Natural killer cell treated with Interleukin-12 subunit alpha and Interleukin-12 subunit beta and Interleukin-15 and Interleukin-18, amount 100 ng/mL, for 72 hours (primary cell): Measurements from ENCODE around the gene MTMR12. TPM values are rescaled to one million over a fixed set of nuclear protein-coding genes. Genes with fewer than 3 reads are reported as not detected.

ENCODE experiments used
- ATAC-seq, 2 donors: fragments of 150-1000 bp; cut with Tn5 transposase in 1 of 2; sonication (Bioruptor Pico), chemical (Tn5 transposase) in 1 of 2; 2 replicates each; pipeline ENCODE4 v1.10.0; 2021
- DNase-seq: peaks from one replicate; pipeline ENCODE4 v3.0.0; 2022; ENCODE audit warnings: low spot score
- H3K27ac Mint-ChIP-seq, 2 donors: 1 replicate in 1 of 2; 2 replicates in 1 of 2; pipeline ENCODE4 v1.8.0; 2022; ENCODE audit warnings: mixed read lengths in 2 of 2, mild to moderate bottlenecking in 1 of 2, moderate library complexity in 1 of 2
- H3K27me3 Mint-ChIP-seq, 2 donors: 1 replicate in 1 of 2; 2 replicates in 1 of 2; pipeline ENCODE4 v1.8.0; 2022; ENCODE audit warnings: mixed read lengths in 2 of 2
- H3K36me3 Mint-ChIP-seq: one replicate; pipeline ENCODE4 v1.8.0; 2022; ENCODE audit warnings: mixed read lengths
- H3K4me1 Mint-ChIP-seq, 2 donors: 1 replicate in 1 of 2; 2 replicates in 1 of 2; pipeline ENCODE4 v1.8.0; 2022; ENCODE audit warnings: low read depth in 2 of 2, mixed read lengths in 2 of 2, mild to moderate bottlenecking in 1 of 2
- H3K4me3 Mint-ChIP-seq: one replicate; pipeline ENCODE4 v1.8.0; 2022; ENCODE audit warnings: mixed read lengths
- H3K9me3 Mint-ChIP-seq: 2 replicates; pipeline ENCODE4 v1.8.0; 2022; ENCODE audit warnings: mixed read lengths
- total RNA-seq, 2 donors: library from RNA; stranded (reverse); gene quantifications; one replicate each; pipeline ENCODE4 v1.2.3, GENCODE V29; 2022

Gene MTMR12
- total RNA-seq, 2 donors from 2014 or later: 28.8 to 31.9 TPM

DNA sequence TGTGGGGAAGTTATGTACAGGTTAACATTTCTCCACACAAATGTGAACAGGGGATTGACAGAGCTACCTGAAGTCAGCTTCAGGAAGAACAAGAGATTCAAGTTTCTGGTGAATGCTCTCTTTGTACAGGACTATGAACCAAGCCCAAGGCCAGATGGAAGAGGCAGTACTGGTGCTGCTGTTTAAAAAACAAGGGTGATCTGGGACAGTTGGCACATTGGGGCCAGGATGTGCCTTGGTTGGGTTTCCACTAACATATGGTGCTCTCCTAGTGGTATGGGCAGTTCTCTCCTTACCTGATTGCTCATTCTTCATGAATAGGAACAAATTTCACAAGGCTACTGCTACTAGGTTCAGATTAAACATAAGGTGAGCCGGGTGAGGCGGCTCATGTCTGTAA lies 40.0 kb downstream of the MTMR12 start:
- Mint-ChIP-seq H3K27ac (peak overlapping the region in 1 of 2 donors; percentile 52), H3K36me3 (peaks cover 10% of the 10 kb centered on the region), H3K4me1 (peaks cover 18 to 22% of the 10 kb centered on the region in 2 donors), H3K4me3 (no peak overlapping the region), H3K9me3 (no peaks in the 10 kb centered on the region), H3K27me3 (no peaks in the 10 kb centered on the region)
- no peak for ATAC-seq
- no peak for DNase-seq

DNA sequence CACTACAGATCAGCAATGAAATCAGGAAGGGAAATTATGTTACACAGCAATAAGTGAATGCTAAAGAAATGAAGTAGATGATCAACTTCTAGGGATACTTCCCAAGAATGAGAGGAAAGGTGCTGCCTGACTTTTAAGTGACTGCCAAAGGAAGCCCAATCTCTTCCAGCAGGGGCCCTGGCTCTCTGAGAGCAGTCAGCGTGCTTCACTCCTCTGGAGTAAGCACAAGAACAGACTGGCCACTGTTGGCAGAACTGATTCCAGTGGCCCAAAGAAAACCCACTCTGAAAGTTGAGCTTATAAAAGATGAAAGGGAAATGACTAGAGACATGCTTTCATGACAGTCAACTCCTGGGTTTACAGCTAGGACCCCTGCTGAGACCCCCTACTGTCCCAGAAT lies 41.8 kb downstream of the MTMR12 start:
- H3K27ac Mint-ChIP-seq: no peak overlapping the region

DNA sequence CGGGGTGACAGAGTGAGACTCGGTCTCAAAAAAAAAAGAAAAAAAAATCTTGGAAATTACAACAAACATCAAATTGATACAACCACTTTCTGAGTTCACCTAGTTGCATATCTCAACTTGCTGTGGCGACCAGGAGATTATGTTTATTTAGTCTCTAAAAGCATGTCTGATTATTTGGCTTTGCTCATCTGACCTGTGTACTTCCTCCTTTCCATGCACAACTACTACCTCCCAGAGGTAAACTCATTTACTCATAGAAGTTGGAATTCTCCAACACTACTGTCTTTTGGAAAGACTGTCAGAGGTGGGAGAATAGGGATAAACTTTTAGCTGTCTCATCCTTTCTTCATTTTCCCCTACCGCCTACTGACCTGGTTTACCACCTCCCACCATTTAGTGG lies 42.6 kb downstream of the MTMR12 start:
- DNase-seq (no peak), ATAC-seq (no peak)
- H3K4me1 Mint-ChIP-seq: peaks cover 0 to 8% of the 10 kb centered on the region in 2 donors
- peaks cover 6% of the 10 kb centered on the region for H3K36me3 Mint-ChIP-seq
- no peak overlapping the region for H3K27ac Mint-ChIP-seq
- no peaks in the 10 kb centered on the region for H3K9me3 Mint-ChIP-seq
- H3K27me3 Mint-ChIP-seq: no peaks in the 10 kb centered on the region
- no peak overlapping the region for H3K4me3 Mint-ChIP-seq

More for the DNA sequence above, 41.8 kb downstream of the MTMR12 start:
- Mint-ChIP-seq H3K36me3 (peaks cover 10% of the 10 kb centered on the region), H3K4me3 (no peak overlapping the region), H3K4me1 (peaks cover 4 to 11% of the 10 kb centered on the region in 2 donors), H3K27me3 (no peaks in the 10 kb centered on the region), H3K9me3 (no peaks in the 10 kb centered on the region)
- ATAC-seq: no peak
- DNase-seq: no peak

DNA sequence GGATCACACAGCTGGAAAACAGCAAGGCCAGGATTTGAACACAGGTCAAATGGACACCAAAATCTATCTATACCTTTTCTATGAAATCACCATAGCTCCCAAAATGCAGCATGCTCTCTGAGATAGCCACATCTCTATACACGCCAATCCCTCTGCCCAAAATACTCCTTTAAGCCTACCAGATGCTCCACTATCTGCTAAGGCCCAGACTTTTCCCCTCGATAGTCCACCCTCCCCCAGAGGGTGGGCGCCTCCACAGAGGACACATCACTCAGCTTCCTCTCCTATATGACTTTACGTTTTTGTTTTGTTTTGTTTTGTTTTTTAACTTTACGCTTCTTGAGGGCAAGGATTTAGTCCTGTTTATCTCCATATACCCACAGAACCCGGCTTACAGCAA lies 46.8 kb downstream of the MTMR12 start:
- Mint-ChIP-seq H3K4me3 (no peak overlapping the region), H3K27ac (peak overlapping the region in 1 of 2 donors; percentile 16), H3K27me3 (no peaks in the 10 kb centered on the region), H3K9me3 (no peaks in the 10 kb centered on the region), H3K36me3 (peaks cover 25% of the 10 kb centered on the region), H3K4me1 (peaks cover 8 to 10% of the 10 kb centered on the region in 2 donors)
- DNase-seq (no peak), ATAC-seq (no peak)

DNA sequence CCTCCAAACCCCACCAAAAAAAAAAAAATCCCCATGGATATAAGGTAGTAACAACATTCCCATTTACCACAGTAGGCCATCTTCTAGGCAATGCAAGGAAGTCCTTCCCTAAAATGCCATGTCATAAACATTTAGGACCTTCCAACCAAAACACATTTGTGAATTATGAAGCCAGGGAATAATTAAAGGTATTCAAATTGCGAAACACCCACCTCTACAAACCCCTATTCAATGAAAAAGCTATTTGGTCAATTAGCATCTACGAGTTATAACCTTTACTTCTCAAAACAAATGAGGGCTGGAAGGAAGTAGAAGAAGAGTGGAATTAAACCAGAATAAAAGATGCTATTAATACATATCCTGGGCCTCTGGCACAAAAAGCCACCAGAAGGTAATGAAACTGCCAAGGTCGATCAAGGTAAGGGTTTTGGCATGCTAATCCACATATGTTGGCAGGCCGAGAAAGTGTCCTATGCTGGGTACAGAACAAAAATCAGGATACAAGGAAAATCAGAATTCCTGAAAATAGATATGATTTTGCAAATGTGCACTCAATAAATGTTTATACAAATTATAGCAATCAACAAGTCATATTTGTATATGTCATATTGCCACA lies 47.7 kb downstream of the MTMR12 start:
- peaks cover 10 to 17% of the 10 kb centered on the region in 2 donors for H3K4me1 Mint-ChIP-seq
- H3K9me3 Mint-ChIP-seq: no peaks in the 10 kb centered on the region
- H3K27ac Mint-ChIP-seq: no peak overlapping the region
- H3K27me3 Mint-ChIP-seq: no peaks in the 10 kb centered on the region
- ATAC-seq (no peak), DNase-seq (no peak)
- peaks cover 25% of the 10 kb centered on the region for H3K36me3 Mint-ChIP-seq
- H3K4me3 Mint-ChIP-seq: no peak overlapping the region

DNA sequence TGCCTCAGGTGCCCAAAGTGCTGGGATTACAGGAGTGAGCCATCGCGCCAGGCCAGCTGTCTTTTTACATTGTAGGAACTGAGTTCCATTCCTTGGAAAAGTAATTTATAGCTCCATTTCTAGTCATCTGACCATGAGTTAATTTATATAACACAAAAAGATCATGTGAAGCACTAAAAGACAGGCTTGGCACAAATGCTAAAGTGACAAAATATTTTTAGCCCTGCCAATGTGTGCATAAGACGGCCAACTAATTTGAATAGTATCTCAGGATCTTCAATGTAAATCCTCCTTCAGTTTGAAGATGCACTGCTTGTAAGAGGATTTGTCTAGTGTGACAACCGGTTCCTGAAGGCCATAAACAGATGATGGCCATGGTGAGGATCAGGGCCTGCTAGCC lies 49.1 kb downstream of the MTMR12 start:
- Mint-ChIP-seq H3K27ac (no peak overlapping the region), H3K36me3 (peaks cover 30% of the 10 kb centered on the region), H3K27me3 (no peaks in the 10 kb centered on the region), H3K4me1 (peaks cover 10 to 26% of the 10 kb centered on the region in 2 donors), H3K4me3 (no peak overlapping the region), H3K9me3 (no peaks in the 10 kb centered on the region)
- DNase-seq (no peak), ATAC-seq (no peak)

DNA sequence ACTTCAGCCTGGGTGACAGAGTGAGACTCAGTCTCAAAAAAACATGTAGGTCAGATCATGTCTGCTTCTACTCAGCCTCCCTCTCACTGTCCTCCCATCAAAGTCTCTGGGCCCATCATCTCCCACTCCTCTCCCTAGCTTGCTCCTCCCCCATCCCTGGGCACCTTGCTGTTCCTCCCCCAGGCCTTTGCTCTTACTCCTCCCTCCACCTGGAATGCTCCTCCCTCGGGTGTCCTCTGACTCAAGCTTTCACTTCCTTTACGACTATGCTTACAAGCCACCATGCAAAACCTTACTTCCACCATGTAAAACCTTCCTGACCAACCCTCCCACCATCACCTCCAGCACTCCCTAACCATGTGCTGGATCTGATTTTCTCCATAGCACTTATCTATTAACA lies 51.5 kb downstream of the MTMR12 start:
- DNase-seq (no peak), ATAC-seq (peak; percentile 78 to 86)
- peaks cover 38% of the 10 kb centered on the region for H3K36me3 Mint-ChIP-seq

DNA sequence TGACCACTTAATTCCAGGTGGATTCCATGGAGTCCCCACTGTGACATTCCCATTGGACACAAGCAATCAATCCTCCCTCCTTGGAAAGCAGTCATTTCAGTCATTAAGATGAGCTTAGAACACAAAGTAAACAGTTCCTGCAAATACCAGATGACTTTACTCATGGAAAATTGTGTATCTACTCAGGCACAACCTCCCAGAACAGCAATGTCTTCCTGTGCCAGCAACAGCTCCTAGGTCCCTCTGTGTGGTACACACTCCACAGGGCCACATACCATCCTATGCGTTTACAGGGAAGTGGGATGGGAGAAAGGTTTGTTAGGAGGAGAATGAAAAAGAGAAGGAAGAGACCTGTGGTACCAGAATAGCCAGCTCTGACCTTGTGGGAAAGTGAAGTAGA lies 53.7 kb downstream of the MTMR12 start:
- H3K27ac Mint-ChIP-seq: peak overlapping the region; percentile 23 to 47
- H3K27me3 Mint-ChIP-seq: no peaks in the 10 kb centered on the region
- H3K4me3 Mint-ChIP-seq: no peak overlapping the region
- H3K9me3 Mint-ChIP-seq: no peaks in the 10 kb centered on the region
- peaks cover 37% of the 10 kb centered on the region for H3K36me3 Mint-ChIP-seq
- DNase-seq: no peak
- no peak for ATAC-seq
- H3K4me1 Mint-ChIP-seq: peaks cover 10 to 28% of the 10 kb centered on the region in 2 donors

More for the DNA sequence above, 51.5 kb downstream of the MTMR12 start:
- Mint-ChIP-seq H3K4me1 (peaks cover 10 to 28% of the 10 kb centered on the region in 2 donors), H3K27ac (peak overlapping the region; percentile 61 to 81), H3K9me3 (no peaks in the 10 kb centered on the region), H3K4me3 (peak overlapping the region; percentile 59), H3K27me3 (no peaks in the 10 kb centered on the region)

DNA sequence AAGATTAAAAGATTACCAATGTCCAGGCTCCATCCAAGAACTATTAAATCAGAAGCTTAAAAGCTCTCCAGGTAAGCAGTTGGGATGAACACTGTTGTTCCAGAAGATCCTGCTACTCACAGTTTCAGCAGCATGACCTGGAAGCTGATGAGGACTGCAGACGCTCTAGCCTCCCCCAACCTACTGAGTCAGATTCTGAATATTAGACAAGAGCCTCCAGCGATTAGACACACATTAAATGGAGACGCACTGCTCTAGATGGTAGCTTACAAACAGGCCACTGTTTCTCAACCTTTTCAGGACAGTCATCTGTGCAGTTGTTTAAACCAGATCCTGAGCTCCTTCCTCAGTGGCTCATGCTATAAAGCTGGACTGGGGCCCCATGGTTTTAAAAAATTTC lies 54.3 kb downstream of the MTMR12 start:
- peaks cover 10 to 28% of the 10 kb centered on the region in 2 donors for H3K4me1 Mint-ChIP-seq
- H3K27me3 Mint-ChIP-seq: no peaks in the 10 kb centered on the region
- H3K36me3 Mint-ChIP-seq: peaks cover 37% of the 10 kb centered on the region
- no peaks in the 10 kb centered on the region for H3K9me3 Mint-ChIP-seq
- no peak for ATAC-seq
- no peak overlapping the region for H3K4me3 Mint-ChIP-seq
- peak overlapping the region; percentile 23 to 47 for H3K27ac Mint-ChIP-seq
- no peak for DNase-seq

DNA sequence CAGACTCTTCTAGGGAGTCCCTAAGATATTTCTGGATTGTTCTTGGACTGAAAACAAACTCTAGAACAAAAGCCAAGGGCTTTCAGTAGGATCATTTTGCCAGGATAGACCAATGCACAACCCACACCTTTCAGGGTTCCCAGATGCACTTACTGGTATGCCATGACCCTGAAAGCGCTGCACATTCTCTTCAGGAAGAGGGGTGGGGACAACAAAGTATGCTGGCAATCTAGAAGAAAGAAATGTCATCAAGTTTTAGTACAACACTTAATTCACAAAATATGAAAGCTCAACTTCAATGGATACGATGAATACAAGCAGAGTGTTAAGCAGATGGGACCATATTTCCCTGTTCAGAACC lies 57.2 kb downstream of the MTMR12 start:
- H3K4me1 Mint-ChIP-seq: peaks cover 0 to 20% of the 10 kb centered on the region in 2 donors
- ATAC-seq: no peak
- no peaks in the 10 kb centered on the region for H3K27me3 Mint-ChIP-seq
- no peak overlapping the region for H3K27ac Mint-ChIP-seq
- H3K36me3 Mint-ChIP-seq: peaks cover 28% of the 10 kb centered on the region
- no peaks in the 10 kb centered on the region for H3K9me3 Mint-ChIP-seq
- DNase-seq: no peak
- H3K4me3 Mint-ChIP-seq: no peak overlapping the region

DNA sequence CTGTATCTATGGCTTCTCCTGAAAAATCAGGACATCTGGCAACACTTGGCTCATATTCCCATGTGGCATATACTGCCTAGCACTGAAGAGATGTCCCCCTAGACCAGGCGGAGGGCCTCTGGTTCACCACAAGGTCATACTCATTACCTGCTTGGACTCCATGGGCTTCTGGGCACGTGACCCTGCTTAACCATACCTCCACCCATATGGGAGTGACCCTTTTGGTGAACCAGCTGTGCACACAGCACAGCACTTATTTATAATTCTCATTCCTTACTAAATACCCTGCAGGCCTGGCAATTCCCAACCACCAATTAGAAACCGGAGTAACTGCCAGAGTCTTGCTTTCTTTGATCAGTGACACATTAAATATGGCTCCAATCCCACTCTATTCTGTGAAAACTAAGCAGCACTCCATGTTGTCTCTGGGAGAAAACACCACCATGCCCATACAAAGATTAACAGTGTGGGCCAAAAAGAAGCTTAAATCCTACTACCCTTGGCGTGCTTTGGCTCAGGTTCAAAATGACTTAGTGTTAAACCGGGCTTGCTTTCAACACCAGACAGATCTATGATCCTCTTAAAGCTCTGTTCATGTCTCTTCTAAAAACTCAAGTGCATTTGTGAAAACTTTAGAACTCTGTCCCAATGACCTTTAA lies 57.7 kb downstream of the MTMR12 start:
- Mint-ChIP-seq H3K9me3 (no peaks in the 10 kb centered on the region), H3K4me3 (no peak overlapping the region), H3K27me3 (no peaks in the 10 kb centered on the region), H3K4me1 (peaks cover 0 to 15% of the 10 kb centered on the region in 2 donors), H3K36me3 (peaks cover 28% of the 10 kb centered on the region), H3K27ac (no peak overlapping the region)
- ATAC-seq (no peak), DNase-seq (no peak)

DNA sequence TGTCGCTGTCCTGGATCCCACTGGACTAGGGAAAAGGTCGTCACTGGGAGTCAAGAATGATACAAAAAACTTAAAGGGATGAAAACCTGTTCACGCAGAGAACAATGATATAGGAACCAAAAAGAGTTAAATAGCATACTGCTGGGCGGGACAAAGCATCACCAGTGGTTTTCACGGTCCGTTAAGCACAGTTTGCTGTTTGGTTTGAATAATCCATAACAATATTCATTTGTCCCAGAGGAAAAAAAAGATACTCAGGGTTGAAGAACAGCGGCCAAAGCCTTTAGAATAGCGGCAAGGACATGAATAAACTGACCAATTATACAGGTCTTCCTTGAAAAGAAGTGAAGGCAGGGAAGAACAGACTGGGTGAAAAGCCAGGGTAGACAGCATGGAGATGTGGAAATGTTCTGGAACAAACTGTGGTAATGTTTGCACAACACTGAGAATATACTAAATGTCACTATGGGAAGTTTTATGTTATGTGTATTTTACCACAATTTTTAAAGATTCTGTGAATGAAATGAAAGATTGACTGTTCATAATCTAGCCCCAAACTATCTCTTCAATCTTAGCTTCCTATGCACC lies 60.8 kb downstream of the MTMR12 start:
- DNase-seq: no peak
- Mint-ChIP-seq H3K4me1 (peaks cover 10 to 13% of the 10 kb centered on the region in 2 donors), H3K27me3 (no peaks in the 10 kb centered on the region), H3K4me3 (no peak overlapping the region), H3K36me3 (peaks cover 37% of the 10 kb centered on the region), H3K27ac (peak overlapping the region in 1 of 2 donors; percentile 34), H3K9me3 (no peaks in the 10 kb centered on the region)
- ATAC-seq: no peak

DNA sequence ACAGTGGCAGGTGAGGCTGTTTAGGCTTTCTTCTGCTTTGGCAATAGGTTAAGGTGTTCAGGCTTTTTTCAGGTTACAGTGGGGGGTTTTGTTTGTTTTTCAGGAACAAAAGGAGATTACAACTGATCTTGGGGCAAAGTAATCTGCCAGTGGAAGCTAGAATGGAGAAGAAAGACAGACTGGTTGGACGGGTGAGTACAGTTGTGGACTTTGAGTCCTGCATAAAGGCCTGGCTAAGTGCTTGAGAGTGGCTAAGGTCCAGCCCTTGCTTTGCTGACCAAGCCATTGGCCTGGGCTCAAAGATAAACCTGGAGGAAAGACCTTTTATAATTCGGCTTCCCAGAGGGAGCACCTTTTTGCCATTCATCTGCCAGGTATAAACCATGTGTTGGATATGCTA lies 63.1 kb downstream of the MTMR12 start:
- peak overlapping the region; percentile 26 to 28 for H3K27ac Mint-ChIP-seq
- peaks cover 11 to 13% of the 10 kb centered on the region in 2 donors for H3K4me1 Mint-ChIP-seq
- H3K36me3 Mint-ChIP-seq: peaks cover 35% of the 10 kb centered on the region
- DNase-seq (no peak), ATAC-seq (no peak)
- H3K27me3 Mint-ChIP-seq: no peaks in the 10 kb centered on the region
- H3K9me3 Mint-ChIP-seq: no peaks in the 10 kb centered on the region
- no peak overlapping the region for H3K4me3 Mint-ChIP-seq

DNA sequence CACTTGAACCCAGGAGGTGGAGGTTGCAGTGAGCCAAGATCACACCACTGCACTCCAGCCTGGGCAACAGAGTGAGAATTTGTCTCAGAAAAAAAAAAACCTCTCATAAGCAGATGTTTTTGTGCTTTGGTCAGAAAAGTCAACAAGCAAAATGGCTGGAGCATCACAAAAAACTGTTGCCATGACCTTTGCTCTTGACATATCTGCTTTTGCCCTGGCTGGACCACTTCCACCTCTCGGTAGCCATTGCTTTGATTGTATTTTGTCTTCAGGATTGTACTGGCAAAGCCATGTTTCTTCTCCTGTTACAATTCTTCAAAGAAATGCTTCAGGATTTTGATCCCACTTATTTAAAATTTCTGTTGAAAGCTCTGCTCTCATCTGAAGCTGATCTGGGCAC lies 67.0 kb downstream of the MTMR12 start:
- no peaks in the 10 kb centered on the region for H3K27me3 Mint-ChIP-seq
- no peaks in the 10 kb centered on the region for H3K9me3 Mint-ChIP-seq
- H3K4me1 Mint-ChIP-seq: peaks cover 38 to 42% of the 10 kb centered on the region in 2 donors
- H3K27ac Mint-ChIP-seq: no peak overlapping the region
- DNase-seq: no peak
- ATAC-seq: no peak
- peaks cover 33% of the 10 kb centered on the region for H3K36me3 Mint-ChIP-seq
- no peak overlapping the region for H3K4me3 Mint-ChIP-seq
